Stimulated activated CD8-positive, alpha-beta memory T cell treated with anti-CD3 and anti-CD28 coated beads, Interleukin-15, amount 100 ng/mL, for 24 hours (primary cell): ENCODE data around the gene KCNK4.
"Not testable (repeated sequence)": the region's sequence is repeated elsewhere in the genome, so short reads cannot be mapped to it uniquely, and the experiment has no call there.

Source experiments
- DNase-seq: peaks from one replicate; pipeline ENCODE4 v3.0.0-alpha.2; 2020; ENCODE audit warnings: low read depth

Gene KCNK4

DNA sequence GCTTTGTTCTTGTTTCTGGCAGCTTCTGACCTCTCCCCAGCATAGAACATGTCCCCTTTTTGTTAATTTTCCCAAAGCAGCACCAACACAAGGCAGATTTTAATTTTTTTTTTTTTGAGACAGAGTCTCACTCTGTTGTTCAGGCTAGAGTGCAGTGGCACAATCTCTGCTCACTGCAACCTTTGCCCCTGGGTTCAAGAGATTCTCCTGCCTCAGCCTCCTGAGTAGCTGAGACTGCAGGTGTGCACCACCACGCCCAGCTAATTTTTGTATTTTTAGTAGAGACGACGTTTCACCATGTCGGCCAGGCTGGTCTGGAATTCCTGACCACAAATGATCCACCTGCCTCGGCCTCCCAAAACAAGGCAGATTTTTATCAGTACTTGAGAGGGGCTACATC is 16.7 kb downstream of the KCNK4 start:
- DNase-seq = not testable (repeated sequence)

- no peak for DNase-seq
Measured at GRCh38 chr11:64312947-64313346, 21.8 kb downstream of the KCNK4 start.

DNA sequence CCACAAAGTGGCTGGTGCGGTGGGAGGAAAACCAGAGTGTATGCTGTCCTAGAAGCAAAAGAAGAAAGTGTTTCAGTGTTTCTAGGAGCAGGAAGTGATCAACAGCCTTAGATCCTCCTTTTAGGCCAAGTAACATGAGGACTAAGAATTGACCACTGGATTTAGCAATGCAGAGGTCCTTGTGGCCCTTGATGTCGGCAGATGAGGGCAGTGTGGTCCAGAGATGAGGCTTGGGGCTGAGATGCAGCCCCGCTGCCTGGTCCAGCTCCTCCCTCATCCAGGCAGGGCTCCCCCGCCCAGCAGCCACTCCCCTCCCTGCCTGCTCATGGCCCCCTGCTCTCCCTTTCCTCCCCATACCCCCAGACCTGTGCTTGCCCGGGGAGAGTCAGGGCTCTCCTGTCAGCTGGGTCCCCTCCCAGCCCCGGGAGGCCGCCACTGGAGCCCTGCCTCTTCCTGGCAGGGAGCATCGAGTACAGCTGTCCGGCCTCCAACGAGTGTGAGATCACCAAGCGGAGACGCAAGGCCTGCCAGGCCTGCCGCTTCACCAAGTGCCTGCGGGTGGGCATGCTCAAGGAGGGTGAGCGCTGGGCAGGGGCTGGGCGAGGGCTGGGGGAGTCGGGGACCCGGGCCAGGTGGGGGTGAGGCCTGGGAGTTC is 22.5 kb downstream of the KCNK4 start:
- no peak for DNase-seq

GRCh38 chr11:64314146-64314804 is 23.2 kb downstream of the KCNK4 start:
- no peak for DNase-seq

GRCh38 chr11:64314805-64315561 is 23.9 kb downstream of the KCNK4 start:
- DNase-seq = no peak

DNA sequence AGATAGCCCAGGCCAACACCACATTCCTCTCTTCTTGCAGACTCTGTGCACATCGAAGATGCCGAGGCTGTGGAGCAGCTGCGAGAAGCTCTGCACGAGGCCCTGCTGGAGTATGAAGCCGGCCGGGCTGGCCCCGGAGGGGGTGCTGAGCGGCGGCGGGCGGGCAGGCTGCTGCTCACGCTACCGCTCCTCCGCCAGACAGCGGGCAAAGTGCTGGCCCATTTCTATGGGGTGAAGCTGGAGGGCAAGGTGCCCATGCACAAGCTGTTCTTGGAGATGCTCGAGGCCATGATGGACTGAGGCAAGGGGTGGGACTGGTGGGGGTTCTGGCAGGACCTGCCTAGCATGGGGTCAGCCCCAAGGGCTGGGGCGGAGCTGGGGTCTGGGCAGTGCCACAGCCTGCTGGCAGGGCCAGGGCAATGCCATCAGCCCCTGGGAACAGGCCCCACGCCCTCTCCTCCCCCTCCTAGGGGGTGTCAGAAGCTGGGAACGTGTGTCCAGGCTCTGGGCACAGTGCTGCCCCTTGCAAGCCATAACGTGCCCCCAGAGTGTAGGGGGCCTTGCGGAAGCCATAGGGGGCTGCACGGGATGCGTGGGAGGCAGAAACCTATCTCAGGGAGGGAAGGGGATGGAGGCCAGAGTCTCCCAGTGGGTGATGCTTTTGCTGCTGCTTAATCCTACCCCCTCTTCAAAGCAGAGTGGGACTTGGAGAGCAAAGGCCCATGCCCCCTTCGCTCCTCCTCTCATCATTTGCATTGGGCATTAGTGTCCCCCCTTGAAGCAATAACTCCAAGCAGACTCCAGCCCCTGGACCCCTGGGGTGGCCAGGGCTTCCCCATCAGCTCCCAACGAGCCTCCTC is 24.8 kb downstream of the KCNK4 start:
- DNase-seq = not testable (repeated sequence)

DNA sequence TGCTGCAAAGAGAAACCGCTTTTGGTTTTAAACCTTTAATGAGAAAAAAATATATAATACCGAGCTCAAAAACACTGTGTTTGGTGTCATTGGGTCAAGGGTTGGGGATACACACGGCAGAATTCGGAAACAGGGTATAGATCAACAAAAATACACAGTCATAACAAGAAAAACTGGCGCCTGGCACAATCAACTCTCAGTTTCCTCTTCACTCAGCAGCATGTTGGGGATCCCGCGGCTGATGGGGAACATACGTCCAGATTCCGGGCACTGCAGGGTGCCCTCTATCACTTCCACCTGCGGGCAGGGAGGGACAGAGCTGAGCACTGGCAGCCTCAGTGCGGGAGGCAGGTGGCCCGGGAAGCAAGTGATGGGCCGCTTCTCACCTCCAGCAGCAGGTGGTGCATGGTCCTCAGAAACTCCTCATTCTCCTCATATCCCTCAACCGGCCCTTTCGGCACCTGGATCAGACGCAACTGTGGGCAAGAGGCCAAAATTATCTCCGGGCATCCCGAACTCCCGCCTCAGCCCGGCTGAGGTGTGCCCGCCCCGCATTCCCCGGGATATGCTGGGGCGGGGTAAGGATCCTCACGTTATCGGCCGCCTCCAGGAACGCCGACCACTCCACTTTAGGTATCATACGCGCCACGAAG is 25.7 kb downstream of the KCNK4 start:
- no peak for DNase-seq

GRCh38 chr11:64317325-64317960 is 26.3 kb downstream of the KCNK4 start, which contains the start of gene TRMT112:
TRMT112 (minus strand) TSS chr11:64317559; CDS start chr11:64317526, 33 bp downstream.
- DNase-seq = peak; percentile 85

DNA sequence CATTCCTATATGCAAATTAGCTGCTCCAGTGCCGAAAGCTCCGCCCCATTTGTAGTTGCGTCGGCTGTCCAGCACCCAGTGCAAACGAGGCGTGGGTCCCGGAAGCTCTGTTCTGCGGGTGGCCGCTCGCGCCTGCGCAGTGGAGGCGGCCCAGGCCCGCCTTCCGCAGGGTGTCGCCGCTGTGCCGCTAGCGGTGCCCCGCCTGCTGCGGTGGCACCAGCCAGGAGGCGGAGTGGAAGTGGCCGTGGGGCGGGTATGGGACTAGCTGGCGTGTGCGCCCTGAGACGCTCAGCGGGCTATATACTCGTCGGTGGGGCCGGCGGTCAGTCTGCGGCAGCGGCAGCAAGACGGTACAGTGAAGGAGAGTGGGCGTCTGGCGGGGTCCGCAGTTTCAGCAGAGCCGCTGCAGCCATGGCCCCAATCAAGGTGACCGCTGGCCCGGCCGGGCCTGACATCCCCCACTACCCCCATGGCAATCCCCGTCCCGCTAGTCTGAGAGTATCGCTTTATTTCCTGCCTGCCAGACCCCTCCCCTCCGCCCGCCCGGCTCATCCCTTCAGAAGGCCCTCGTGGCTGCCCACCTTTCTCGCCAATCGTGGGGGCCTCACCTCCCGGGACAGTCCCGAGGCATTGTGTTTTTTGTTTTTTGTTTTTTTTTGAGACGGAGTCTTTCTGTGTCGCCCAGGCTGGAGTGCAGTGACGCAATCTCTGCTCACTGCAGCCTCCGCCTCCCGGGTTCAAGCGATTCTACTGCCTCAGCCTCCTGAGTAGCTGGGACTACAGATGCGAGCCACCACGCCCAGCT is 27.1 kb downstream of the KCNK4 start, which contains the start of gene PRDX5:
PRDX5 (plus strand) TSS at position 161 of the 805 bp plus-strand sequence; CDS start at position 256, 95 bp downstream.
- peak; percentile 83 for DNase-seq

DNA sequence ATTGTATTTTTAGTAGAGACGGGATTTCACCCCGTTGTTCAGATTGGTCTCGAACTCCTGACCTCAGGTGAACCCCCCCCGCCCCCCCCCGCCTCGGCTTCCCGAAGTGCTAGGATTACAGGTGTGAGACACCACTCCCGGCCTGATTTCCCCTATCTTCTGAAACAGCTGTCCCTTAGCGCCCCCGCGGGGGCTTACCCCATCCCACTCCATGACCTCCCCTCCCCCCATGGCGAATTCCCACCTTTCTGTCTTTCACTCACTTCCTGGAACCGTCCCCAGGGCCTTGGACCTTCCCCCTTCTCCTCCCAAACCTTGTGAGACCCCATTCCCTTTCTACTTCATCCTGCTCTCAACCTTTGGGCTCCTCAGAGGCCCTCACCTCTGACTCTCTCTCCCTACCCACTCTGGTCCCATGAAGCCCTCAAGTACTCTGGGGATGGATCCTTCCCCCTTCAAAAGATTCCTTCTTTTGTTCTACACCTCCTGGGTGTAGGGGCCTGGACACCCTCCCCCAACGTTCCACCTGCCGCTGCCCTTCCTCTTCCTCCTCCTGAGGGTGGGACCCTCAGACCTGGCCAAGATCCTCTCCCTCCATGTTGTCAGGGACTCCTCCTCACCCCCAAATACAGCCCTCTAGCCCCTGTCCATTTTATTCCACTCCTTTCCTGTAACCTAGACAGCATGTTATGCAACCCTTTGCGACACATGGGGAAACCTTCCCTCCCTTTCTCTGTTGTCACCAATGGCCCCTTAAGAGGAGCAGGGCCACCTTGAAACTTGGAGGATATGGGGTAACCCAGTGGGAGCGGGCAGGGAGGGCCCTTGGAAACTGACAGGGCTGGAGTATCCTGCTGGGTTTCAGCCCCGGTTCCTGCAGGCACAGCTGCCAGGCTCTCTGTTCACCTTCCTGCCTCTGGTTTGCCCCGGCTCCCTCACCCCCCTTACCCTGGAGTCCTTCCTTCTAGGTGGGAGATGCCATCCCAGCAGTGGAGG is 28.0 kb downstream of the KCNK4 start:
- no peak for DNase-seq

- no peak for DNase-seq
Measured at GRCh38 chr11:64320556-64320955, 29.5 kb downstream of the KCNK4 start.

DNA sequence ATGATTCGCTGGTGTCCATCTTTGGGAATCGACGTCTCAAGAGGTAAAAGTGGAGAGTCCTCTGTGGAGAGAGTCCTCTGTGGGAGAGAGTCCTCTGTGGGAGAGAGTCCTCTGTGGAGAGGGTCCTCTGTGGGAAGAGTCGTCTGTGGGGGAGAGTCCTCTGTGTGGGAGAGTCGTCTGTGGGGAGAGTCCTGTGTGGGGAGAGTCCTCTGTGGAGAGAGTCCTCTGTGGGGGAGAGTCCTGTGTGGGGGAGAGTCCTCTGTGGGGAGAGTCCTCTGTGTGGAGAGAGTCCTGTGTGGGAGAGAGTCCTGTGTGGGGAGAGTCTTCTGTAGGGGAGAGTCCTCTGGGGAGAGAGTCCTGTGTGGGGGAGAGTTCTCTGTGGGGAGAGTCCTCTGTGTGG is 29.9 kb downstream of the KCNK4 start:
- DNase-seq = no peak

DNA sequence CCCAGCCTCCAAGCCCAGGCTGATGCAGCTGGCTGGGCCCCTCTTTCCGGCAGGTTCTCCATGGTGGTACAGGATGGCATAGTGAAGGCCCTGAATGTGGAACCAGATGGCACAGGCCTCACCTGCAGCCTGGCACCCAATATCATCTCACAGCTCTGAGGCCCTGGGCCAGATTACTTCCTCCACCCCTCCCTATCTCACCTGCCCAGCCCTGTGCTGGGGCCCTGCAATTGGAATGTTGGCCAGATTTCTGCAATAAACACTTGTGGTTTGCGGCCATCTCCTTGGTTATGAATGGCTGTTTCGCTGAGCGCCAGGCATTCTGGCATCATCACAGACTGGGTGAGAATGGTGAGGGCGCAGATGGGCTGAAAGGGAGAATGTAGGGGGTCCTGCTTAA is 30.4 kb downstream of the KCNK4 start:
- DNase-seq = no peak

GRCh38 chr11:64322925-64323260 is 31.8 kb downstream of the KCNK4 start:
- no peak for DNase-seq

GRCh38 chr11:64323373-64323772 is 32.3 kb downstream of the KCNK4 start:
- DNase-seq = no peak

GRCh38 chr11:64323984-64324383 is 32.9 kb downstream of the KCNK4 start:
- DNase-seq = not testable (repeated sequence)

DNA sequence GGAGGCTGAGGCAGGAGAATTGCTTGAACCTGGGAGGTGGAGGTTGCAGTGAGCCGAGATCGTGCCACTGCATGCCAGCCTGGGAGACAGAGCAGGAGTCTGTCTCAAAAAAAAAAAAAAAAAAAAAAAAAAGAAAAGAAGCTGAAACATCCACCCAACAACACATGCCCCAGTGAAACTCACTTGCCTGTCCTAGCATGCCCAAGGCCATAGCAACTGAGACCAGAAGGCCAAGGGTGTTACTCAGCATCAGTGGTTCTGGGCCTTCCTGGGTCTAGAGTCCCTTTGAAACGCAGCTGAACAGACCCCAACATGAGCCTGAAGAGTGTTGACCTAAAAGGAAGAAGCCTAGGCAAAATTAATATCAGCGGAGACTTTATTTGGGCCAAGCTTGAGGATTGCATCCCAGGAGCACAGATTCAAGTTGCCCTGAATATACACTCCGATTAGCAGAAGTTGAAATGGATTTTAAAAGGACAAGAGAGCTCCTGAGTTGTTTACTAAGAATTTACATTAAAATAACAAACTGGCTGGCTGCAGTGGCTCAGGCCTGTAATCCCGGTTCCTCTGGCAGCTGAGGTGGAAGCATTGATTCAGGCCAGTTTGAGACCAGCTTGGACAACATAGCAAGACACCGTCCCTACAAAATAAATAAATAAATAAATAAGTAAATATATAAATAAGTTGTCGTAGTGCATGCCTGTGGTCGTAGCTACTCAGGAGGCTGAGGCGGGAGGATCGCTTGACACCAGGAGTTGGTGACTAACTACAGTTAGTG is 33.8 kb downstream of the KCNK4 start:
- DNase-seq = no peak

- no peak for DNase-seq
Measured at GRCh38 chr11:64327375-64327774, 36.3 kb downstream of the KCNK4 start.
